Activated CD8-positive, alpha-beta memory T cell treated with anti-CD3 and anti-CD28 coated beads, Interleukin-2, amount 50 U/mL, for 4 hours (primary cell): ENCODE measurements around the gene GPR161.

Experiments used
- DNase-seq: peaks from one replicate; pipeline ENCODE4 v3.0.0-alpha.2; 2020

GPR161 gene

DNA sequence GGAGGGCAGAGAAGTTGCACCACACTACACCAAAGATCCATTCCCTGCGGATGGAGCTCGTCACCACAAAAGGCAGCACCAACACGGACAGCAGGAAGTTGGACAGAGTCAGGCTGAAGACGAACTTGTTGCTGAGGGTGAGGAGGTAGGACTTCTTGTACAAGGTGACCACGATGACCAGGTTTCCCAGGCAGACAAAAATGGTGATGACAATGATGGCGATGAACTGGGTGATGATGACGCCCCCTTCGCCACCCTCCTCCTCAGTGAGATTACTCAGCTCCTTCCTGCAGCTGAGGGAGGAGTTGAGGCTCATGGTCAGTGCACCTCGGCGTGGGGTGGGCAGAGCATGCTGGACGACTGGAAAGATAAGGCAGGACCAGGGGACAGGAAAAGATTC lies 32.2 kb downstream of the GPR161 start:
- no peak for DNase-seq

DNA sequence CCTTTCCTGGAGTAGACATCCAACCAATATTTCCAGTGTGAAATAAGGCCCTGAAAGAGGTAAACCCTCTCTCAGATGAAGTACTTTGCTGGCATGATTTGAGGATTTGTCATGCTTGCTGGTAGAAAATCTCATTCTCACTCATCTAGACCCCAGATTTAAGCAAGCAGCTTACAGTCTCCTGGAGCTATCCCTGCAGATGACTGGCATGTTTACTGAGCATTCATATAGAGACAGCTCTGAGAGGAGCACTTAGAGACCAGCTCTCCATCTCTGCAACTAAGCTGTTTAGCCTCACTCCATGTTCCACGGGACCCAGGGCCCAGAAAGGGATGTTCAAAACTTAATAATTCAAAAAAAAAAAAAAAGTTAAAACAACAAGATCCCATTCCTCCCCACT lies 34.2 kb downstream of the GPR161 start:
- DNase-seq, result no peak

DNA sequence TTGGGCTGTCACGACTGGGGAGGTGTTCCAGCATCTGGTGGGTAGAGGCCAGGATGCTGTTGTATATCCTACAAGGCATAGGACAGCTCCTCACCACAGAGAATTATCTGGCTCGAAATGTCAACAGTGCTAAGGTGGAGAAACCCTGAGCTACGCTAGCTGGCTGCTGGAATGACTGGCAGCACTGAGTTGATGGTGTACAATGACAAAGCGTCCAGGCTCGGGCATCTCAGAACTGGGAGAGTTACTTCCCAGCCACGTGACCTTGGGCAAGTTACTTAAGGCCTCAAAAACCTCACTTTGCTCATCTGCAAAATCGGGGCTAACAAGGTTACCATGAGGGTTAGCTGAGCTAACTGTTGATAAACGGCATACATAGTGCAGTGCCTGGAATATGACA lies 35.4 kb downstream of the GPR161 start:
- DNase-seq, result no peak

DNA sequence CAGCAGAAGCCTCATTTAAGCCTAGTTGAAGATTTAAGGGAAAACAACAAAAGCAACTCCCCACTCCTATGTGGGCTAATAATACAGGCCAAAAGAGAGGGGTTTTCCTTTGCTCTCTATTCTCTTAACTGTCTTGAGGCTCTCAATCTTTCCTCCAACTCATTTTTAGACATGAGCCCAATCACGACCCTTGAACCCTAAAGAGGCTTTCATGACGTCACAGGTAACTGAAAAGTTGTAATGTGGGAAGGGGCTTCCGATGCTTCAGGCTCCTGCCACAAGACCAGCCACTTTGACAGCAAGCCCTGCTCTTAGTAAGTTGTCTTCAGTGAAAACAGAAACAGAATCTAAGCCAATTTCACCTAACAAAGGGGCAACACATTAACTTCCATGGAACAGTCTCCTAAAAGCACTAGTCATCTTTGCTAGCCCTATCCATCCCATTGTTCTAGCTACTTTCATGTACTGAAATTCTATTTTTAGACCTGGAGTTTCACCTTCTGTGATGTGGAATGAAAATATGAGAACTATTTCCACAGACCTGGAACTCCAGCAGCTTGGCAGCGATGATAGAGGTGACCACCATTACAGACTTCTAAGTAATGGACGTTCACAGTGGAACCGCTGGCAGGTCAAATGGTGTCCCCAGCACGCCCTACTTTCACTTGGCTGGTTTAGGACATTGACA lies 36.3 kb downstream of the GPR161 start:
- no peak for DNase-seq

DNA sequence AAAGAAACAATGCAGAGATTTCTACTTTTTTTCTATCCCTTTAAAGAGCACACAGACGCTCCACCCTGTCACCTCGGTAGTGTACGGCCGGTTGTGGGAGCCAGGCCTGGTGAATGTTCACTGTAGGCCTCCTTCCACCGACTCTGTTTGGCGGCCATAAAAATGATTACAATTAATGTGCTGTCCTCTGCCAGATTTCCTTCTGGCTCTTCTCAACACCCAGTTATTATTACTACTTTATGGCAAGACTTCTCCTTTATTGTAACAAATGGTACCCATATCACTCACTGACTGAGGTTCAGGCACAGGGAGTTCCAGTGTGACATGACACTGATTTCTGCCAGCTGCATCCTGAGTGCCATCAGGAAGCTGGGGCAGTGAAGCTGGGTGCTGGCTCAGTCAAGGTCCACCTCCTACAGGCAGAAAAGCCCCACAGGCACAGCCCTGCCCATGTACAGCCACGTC lies 37.4 kb downstream of the GPR161 start:
- no peak for DNase-seq

DNA sequence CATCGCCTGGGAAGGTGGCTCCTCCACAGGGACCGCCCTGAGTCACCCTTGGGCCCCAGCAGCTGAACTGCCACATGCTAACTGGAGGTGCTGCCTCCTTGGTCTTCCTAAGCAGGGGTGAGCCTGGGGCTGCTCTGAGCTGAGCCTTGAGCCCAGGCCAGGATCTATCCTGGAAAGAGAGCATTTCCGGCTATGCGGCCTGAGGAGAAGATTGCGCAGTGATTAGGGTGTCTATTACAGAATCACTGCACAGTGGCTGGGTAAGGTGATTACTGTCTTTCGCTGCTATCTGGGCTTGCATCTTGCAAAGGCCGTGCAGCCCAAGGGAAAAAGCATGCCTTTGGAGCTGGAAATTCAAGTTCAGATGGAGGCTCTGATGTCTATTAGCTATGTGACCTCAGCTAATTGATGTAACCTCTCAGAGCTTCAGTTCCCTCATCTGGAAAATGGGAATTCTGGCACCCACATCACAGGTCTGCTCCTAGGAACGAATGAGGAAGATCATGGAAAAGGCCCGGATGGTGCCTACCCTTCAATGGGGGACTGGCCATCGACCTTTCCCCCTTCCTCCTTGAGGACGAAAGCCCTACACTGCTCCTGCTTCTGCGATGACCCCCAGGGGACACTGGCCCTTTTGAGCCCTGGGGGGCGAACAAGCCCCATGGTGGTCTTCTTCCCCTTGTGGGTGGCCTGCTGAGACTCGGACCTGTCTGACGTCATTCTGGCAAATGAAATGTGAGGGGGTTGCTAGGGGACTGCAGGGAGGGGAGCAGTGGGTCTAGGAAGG lies 38.0 kb downstream of the GPR161 start:
- no peak for DNase-seq

DNA sequence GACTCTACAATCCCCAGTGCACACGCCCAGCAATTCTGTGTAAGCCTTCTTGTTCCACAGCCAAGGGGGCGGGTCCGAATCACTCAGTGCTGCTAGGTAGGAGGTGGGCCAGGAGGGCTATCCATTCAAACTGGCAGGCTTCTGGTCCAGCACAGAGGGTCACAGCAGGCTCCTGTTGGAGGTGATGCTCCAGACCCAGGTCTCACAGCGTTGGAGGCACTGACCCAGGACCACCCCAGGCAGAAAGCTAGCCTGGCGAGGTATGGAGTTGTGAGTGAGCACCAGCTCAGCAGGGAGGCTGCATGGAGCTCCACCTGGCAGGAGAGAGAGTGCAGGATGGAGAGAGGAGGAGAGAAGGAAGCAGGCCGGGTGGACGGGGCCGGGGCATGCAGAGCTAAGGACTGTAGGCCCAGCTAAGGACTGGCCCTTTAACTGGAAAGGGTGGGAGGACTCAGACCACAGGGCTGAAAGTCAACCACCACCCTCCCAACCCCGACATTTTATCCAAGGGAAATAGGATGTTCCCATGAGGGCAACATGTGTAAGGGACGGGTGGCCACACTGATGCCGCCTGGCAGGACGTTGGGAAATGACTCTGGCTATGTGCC lies 38.7 kb downstream of the GPR161 start:
- DNase-seq, result no peak

DNA sequence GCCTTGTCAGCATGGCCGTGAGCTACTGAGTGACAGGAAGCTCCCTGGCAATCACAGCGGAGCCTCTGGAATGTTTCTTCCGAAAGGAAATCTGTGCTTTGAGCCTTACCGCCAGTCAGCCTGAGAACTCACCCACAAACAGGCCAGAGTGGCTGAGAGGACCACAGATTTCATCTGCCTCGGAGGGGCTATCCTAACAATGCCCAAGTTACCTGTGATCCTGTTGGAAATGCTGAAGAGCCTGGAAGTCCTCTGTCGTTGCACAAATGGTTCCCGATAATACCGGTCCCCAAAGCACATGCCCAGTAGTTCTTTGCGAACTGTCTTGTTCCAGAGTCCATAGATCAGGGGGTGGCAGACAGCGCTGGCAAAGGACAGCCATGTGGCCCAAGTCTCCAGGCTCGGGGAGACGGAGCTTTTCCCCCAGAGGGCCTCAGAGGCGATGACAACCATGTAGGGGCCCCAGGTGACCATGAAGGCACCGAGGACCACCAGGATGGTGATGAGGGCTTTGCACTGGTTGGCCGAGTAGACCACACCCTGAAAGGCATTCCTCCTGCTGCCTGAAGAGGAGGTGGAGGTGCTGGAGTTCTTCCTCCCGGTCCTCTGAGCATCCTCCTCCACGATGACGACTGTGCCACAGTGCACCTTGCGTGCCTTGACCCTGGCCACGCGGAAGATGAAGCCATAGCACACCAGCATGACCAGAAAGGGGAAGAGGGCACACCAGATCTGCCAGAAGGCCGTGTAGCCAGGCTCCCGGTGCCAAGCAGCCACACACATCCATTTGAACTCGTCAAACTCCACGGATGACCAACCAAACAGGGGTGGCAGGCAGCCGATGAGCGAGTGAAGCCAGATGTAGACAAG lies 40.2 kb downstream of the GPR161 start:
- DNase-seq, result no peak

DNA sequence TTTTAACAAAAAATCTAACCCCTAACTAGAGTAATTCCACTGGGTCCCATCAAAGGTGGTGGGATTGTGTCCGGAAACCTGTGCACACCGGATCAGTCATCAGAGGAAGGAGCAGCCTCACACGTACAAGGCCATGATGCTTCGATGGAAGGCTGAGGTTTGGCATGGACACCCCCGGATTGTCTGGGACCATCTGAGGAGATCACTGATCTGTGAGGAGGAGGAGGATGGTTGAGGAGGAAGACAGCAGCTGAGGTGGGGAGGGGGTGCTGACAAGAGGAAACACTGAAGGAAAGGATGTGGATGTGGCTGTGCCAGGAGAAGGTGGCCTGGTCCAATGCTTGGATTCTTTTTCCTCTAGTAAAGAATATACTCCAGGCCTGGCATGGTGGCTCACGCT lies 41.3 kb downstream of the GPR161 start:
- no peak for DNase-seq

DNA sequence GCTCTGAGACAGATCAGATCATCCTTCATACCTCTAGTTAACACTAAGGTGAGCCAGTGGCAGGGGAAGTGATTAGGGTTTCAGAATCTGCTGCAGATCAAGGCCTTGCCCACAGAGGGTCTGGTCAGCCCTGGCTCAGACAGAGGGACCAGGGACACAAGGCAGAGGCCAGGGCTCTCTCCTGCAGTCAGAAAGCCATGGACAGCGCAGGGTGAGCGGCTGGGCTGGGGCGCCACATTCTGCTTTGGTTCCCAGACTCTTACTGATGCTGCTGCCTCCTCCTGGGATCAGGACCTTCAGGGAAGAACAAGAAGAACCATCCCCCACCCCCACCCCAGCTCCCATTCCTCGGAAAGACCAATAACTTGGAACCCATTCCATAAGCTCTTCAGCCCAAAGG lies 43.1 kb downstream of the GPR161 start:
- no peak for DNase-seq

DNA sequence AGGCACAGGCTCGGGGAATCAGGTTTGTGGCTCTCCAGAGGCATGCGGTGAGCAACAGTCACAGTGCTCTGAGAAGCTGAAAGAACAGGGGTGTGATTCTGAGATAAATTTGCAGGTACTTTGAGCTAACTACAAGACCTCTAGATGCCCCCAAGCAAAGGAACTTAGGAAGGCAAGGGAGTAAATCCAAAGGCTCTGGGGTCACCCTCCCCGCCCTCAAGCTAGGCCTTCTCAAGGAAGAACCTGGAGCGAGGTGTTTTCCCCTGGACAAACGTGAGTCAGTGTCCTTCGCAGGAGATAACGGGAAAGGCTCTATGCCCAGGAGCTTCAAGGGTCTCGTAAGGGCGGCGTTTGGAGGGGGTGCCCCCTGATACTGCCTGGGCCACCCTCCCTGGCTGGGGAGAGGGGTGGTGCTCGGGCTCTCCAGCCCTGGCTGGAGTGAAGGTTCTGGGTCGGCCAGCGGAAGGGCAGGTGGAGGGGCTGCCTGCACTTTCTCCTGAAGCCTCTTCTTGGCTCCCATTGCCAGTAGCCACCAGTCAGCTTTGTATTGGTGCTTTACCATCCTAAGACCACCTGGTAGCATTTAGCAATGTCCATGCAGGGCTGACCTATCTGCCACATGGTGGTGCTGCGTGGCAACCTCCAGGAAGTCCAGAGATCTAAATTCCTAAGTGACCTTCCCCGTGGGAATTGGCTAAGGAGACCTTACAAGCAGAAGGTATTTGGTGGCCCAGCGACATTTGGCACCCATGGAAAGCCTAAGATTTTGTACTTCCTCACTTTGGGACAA lies 44.0 kb downstream of the GPR161 start:
- DNase-seq, result no peak

DNA sequence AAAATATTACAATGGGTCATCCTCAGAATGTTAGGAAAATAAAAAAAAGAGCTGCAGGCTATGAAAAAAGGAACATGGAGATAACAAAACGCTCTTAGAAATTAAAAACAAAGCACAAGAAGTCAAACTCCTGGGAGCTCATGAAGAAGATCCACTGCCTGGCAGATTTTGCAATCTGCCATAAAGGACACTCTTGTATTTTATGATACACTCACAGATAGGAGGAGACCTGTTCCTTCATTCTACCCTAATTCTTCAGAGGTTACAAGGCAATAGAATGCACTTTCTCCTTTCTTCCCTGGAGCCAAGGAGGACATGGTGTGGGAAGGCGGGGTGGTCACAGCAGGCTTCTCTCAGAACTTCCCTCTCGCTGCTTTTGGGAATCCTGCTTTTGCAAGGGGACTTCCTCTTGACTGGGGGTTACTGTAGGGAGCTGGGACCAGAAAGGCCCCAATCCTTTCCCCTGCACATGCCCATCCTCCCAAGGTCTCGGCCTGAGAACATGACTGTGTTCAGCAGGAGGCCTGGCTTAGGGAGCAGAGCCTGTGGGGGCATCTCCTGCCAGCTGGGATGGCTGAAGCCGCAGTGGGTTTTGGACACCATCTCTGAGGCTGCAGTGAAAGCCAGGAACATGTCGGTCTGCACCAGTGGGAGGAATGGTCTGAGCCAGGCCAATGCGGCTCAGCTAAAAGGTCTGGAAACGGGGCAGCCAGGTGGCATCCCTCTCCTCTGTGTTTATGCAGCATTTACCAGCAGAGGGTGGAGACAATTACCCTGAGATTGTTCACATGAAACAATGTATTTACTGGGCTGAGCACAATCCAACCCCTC lies 44.8 kb downstream of the GPR161 start:
- DNase-seq, result no peak

DNA sequence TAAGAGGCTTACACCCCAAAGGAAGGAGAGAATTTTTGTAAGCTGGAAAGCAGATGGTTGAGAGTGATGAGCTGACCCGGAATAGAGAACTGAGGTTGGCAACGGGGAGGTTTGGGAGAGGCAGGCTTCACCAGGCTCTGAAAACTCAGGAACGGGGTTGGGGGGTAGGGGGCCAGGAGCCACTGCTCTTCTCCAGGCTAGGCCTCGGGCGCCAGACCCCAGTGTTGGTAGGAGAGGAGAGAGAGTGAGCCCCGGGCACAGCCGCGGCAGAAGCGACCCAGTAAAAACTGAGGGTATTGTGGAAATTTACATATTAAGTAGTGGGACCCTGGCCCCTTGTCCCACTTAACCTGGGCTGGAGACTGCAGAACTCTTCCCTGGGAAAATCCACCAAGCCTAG lies 45.7 kb downstream of the GPR161 start:
- no peak for DNase-seq

DNA sequence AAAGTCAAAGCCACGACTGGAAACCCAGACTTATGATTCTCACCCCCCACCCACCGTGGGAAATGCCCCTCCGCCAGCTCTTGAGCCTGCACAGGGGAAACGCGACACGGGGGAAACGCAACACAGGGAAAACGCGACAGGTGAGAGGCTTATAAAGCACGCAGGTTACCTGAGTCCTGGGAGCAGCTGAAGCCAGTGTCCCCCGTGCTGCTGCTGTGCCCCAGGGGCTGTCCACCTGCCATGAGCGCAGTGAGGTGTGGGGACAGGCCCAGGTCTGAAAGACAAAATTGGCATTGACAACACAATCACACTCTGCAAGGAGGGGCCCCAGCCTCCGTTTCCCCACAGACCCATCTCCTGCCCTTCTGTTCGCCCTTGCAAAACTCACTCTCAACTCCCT lies 46.3 kb downstream of the GPR161 start:
- no peak for DNase-seq

DNA sequence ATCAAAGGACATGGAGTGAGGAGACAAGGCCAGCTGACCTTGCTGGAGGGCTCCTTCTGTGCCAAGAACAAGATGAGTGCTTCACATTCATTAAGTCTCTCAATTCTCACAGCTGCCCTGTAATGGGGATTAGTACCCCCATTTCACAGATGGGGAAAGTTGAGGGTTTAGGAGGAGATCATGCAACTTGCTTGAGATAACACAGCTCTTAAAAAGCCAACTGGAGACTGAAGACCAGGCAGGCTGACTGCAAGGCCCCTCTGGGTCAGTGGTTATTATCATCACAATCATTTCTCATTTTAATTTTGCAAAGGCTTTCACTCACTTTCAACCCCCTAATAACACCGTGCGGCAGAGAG lies 46.8 kb downstream of the GPR161 start:
- no peak for DNase-seq

DNA sequence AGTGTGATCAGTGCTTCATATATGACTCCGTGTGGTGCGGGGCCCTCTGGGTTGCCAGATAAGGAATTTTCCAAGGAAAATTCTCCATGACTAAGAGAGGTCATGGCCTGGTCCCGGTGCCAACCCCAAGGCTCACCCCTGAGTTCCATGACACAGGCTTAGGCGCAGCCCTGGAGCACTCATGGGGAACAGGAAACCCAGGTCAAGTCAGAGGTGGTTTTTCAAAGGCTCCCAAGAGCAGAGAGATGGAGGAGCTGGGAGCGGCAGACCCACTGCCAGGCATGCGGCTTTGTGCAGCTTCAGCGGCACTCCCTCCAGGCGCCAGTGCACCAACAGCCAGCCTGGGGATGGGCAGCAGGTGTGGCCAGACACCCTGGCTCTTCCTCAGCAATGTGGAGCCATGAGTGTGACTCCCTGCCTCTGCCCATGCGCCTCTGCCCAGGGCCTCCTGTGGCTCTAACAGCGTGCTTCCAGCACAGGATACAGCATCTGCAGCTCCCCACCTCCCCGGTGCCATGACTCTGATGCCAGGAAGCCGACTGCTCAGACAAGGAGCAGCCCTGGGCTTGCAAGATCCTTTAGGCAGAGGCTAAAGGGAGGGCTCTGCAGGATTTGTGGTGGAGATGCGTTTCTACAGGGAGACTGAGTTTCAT lies 47.3 kb downstream of the GPR161 start:
- no peak for DNase-seq

DNA sequence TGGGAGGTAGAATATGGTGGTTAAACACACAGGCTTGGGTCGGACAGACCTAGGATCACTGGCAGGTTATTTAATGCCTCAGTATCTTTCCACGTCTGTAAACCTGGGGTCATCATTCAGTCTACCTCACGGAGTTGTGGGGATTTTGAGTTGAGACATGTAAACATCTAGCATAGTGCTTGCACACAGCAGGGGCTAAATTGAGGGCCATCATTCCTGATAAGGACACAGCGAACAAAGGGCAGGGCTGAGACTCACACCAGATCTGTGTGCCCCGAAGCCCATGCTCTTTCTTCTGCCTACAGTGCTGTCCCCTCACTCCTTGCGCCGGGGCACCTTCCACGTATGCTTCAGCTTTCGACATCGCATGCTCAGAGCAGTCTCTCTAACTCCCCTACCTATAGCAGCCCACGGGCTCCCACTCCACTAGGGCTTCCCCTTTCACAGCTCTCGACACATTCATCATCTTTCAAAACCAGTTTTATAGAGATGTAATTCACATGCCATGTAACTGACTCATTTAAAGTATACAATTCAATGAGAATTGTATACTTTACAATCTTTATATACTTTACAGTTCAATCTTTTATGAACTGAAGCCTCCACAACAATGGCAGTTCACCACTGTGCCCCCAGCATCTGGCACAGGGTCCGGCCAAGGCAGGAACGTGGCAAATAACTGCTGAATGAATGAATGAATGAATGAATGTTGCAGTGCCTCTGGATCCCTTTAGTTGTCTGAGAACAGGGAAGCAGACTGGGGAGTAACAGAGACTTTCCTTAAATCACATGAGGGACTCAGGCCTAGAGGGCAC lies 48.0 kb downstream of the GPR161 start:
- DNase-seq, result no peak

DNA sequence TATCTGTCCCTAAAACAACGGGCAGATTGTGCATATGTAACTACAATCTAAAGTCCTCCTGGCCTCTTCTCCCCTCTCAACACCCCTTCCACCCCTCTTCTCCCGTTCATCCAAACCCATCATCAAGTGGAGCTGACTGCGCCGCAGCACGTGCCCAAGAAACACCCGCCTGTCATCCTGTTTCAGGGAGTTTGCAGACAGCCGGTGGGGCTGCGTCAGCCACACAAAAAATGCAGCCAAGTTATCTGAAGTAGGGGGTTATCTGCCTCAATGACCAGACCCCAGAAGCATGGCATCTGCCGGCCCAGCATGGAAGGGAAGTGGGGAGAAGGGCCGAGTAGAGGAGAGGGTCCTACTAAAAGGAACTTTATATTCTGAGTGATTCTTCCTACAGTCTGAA lies 49.0 kb downstream of the GPR161 start:
- DNase-seq, result no peak

DNA sequence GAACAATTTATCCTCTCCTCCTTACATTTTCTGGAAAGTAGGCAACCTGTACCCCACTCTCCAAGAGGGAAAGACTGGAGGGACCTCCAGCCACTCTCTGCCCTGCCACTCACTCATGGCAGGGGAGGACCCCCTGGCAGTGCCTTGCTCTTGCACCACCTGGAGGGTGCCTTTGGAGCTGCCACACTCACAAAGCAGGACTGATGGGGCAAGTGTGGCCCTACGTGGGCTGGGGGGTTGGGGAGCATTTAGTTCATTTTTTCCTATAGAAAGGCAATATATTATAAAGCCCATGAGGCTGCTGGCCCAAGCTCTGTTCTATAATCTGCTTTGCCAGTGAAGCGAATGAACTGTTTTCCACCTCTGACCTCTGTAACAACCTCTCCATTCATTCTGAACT lies 50.3 kb downstream of the GPR161 start:
- DNase-seq, result no peak

DNA sequence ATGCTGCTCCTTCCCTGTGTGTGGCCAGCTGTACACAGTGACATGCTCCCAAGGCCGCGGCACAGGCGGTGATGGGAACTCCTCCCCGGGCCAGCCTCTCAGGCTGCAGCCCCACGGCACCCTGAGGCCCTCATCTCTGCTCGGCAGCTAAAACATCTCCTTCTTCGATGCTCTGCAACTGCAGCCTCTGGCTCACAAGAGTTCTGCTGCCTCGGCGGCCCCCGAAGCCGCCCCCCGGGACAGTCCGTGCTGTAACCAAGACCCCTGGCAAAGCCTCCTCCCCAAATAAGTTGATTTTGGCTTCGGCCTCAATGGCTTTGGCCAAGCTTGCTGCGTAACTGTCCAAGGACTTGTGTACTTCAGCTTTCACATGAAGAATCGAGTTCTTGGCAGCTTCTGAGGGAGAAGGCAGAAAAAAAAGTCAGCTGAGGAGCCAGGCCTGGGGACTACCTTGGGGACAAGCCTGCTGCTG lies 51.3 kb downstream of the GPR161 start:
- DNase-seq, result no peak
